A673 (cell line): ENCODE results near the gene MAP3K21. TPM values are rescaled to one million over a fixed set of nuclear protein-coding genes. Genes with fewer than 3 reads are reported as not detected.

Experiments used
- BruUV-seq: library from RNA; stranded (reverse); fragments of 400-500 nt; replicated peaks from 2 replicates; lab custom pipeline; 2021; lab: Mats Ljungman, UMichigan
- CTCF ChIA-PET: fragments of 300-600 bp; sonication (Branson Sonifier 250); formaldehyde crosslinking; loops from one replicate; lab custom pipeline; 2022; ENCODE audit warnings: antibody characterized with exemption; lab: Charles Lee
- POLR2A ChIA-PET: fragments of 300-600 bp; sonication (Branson Sonifier 250); formaldehyde crosslinking; loops from one replicate; lab custom pipeline; 2022; ENCODE audit warnings: antibody characterized with exemption; ENCODE audit not compliant: low non-redundant PET; lab: Charles Lee
- DNase-seq: peaks from one replicate; pipeline ENCODE4 v3.0.0-alpha.2; 2015; ENCODE audit warnings: low spot score
- H3K27ac ChIP-seq: fragments of 200-600 bp; sonication (generic); 2 replicates; pipeline ENCODE4 v1.5.1; 2016; ENCODE audit warnings: mixed run types, low read depth, mild to moderate bottlenecking, mixed read lengths, antibody characterized with exemption, low read length; ENCODE audit not compliant: poor library complexity, severe bottlenecking
- H3K27me3 ChIP-seq: fragments of 200-600 bp; sonication (generic); replicated peaks from 2 replicates; pipeline ENCODE4 v1.6.1; 2017; ENCODE audit warnings: mixed run types, low read depth, mild to moderate bottlenecking, mixed read lengths, antibody characterized with exemption, low read length; ENCODE audit not compliant: insufficient read depth, poor library complexity
- H3K36me3 ChIP-seq: fragments of 200-600 bp; sonication (generic); 2 replicates; pipeline ENCODE4 v1.6.1; 2016; ENCODE audit warnings: mixed run types, mild to moderate bottlenecking, mixed read lengths, antibody characterized with exemption, low read length; ENCODE audit not compliant: insufficient read depth, poor library complexity, severe bottlenecking
- H3K4me1 ChIP-seq: fragments of 200-600 bp; sonication (generic); 2 replicates; pipeline ENCODE4 v1.6.1; 2017; ENCODE audit warnings: mixed run types, mild to moderate bottlenecking, mixed read lengths, antibody characterized with exemption, low read length; ENCODE audit not compliant: insufficient read depth, poor library complexity, severe bottlenecking
- H3K4me3 ChIP-seq: fragments of 200-600 bp; sonication (generic); 2 replicates; pipeline ENCODE4 v1.5.1; 2016; ENCODE audit warnings: low read depth, mixed run types, mild to moderate bottlenecking, mixed read lengths, low read length; ENCODE audit not compliant: poor library complexity, severe bottlenecking
- H3K9me3 ChIP-seq: fragments of 200-600 bp; sonication (generic); 2 replicates; pipeline ENCODE4 v1.6.1; 2016; ENCODE audit warnings: mixed run types, low read depth, mild to moderate bottlenecking, mixed read lengths, antibody characterized with exemption, low read length; ENCODE audit not compliant: poor library complexity, severe bottlenecking
- CTCF ChIP-seq: fragments of 300-800, 200-600 bp; sonication (generic); conservative IDR thresholded peaks from 2 replicates; pipeline ENCODE4 v1.5.1; 2017; ENCODE audit warnings: low read depth, mild to moderate bottlenecking, antibody characterized with exemption, low read length, moderate library complexity, mixed read lengths
- EZH2 ChIP-seq: fragments of 200-600 bp; sonication (generic); IDR thresholded peaks from 2 replicates; pipeline ENCODE4 v1.6.1; 2017; ENCODE audit warnings: borderline replicate concordance, low read depth, mild to moderate bottlenecking, mixed read lengths, antibody characterized with exemption, low read length; ENCODE audit not compliant: poor library complexity, severe bottlenecking
- intact Hi-C: fragments of 100-400 bp; cut with micrococcal nuclease; formaldehyde crosslinking; loops from one replicate; pipeline ENCODE4 v1.10.0; 2022; ENCODE audit not compliant: unreplicated experiment
- total RNA-seq: library from RNA; stranded (reverse); gene quantifications from 2 replicates; pipeline ENCODE4 v1.2.3, GENCODE V29; 2021

MAP3K21 gene
- total RNA-seq, 1 experiment from 2014 or later: 0.88 TPM

DNA sequence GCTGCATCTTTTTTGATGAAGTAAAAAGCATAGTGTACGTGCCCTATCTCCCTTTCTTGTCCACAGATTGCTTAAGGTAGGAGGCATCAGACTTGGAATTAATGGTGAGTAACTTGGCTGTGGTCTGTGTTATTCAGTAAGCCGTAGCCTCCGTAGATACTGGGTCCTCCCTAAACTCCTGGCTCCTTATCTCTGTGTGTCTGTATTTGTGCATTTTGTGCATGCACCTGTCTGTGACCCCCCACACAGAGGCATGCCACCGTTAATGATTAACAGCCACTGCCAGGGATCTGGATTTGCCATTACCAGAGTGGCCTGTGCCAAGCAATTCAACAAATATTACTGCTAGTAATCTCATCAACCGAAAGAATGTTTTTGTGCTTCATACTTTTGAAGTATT is 31.9 kb downstream of the MAP3K21 start:
- DNase-seq: no peak
- ChIA-PET POLR2A (no interaction called here), CTCF (interaction anchor here (0.7 kb wide), 1 partner anchor 19 kb away, joined by 4 read pairs; no protein-coding TSS in a partner anchor)
- BruUV-seq: no TSS peak
- Histone ChIP-seq H3K27me3 (no peaks in the 10 kb centered on the region), H3K36me3 (no peaks in the 10 kb centered on the region), H3K9me3 (no peaks in the 10 kb centered on the region), H3K4me3 (no peak overlapping the region), H3K27ac (no peak overlapping the region), H3K4me1 (no peaks in the 10 kb centered on the region)
- intact Hi-C loops: no loop called here
- no peak for TF ChIP-seq CTCF
- TF ChIP-seq EZH2: no peak

DNA sequence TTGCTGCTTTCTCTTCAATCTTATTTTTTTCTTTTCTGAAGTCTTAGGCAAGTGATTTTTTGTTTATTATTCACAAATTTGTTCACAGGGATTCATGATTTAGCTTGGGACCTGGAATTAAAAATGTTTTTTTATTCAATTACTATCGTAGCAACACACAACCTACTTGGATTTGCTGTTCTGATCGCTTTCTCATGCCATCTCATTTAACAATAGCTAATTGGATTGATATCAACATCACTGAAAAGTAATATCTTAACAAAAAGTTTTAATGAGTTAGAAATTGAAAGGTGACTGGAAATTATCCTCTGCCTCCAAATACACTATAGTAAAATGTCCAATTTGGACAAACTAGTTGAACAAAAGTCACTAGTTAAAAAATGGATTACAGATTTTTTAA is 32.4 kb downstream of the MAP3K21 start:
- Histone ChIP-seq H3K9me3 (no peaks in the 10 kb centered on the region), H3K27me3 (no peaks in the 10 kb centered on the region), H3K4me3 (no peak overlapping the region), H3K4me1 (no peaks in the 10 kb centered on the region), H3K27ac (no peak overlapping the region), H3K36me3 (no peaks in the 10 kb centered on the region)
- intact Hi-C loops: loop anchor here (10.0 kb wide), 2 partner anchors 435 to 705 kb away; no protein-coding TSS in a partner anchor
- ChIA-PET CTCF (interaction anchor here (0.7 kb wide), 1 partner anchor 19 kb away, joined by 4 read pairs; no protein-coding TSS in a partner anchor), POLR2A (no interaction called here)
- no peak for DNase-seq
- TF ChIP-seq EZH2 (no peak), CTCF (no peak)
- BruUV-seq: no TSS peak

DNA sequence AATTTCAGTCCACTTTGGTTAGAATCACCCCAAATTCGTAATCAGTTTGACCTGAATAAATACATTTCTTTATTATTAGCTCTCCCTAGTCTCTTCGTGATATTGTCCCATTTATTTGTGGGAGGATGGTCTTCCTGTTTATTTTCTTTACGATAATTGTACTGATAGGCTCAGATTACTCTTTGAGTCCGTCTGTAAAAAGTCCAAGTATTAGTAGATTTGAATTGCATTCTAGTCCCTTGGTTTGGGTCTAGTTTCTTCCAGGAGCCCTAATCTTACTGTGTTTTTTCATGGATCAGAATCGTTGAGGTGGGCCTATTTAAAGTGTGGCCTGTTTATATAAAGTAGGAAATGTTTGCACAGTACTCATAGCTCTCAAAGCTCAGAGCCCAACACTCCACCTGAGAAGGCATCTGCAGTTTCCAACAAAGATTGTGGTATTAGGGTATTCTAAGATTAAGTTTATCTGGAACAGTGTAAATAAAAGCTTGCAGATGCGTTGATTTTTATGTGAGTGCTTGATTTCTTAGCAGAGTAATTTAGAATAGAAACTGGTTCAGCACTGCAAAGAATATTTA is 33.1 kb downstream of the MAP3K21 start:
- POLR2A ChIA-PET: no interaction called here

More for the DNA sequence above, 33.1 kb downstream of the MAP3K21 start:
- CTCF ChIA-PET: no interaction called here
- Histone ChIP-seq H3K36me3 (no peaks in the 10 kb centered on the region), H3K27ac (no peak overlapping the region), H3K27me3 (no peaks in the 10 kb centered on the region), H3K4me3 (no peak overlapping the region), H3K4me1 (no peaks in the 10 kb centered on the region), H3K9me3 (no peaks in the 10 kb centered on the region)
- DNase-seq: no peak
- intact Hi-C loops: loop anchor here (10.0 kb wide), 2 partner anchors 434 to 704 kb away; no protein-coding TSS in a partner anchor
- TF ChIP-seq CTCF (no peak), EZH2 (no peak)
- BruUV-seq: no TSS peak
